ENCODE measurements around the gene TMEM179. TPM values are rescaled to one million over a fixed set of nuclear protein-coding genes. Genes with fewer than 3 reads are reported as not detected.
"Not testable (repeated sequence)": the region's sequence is repeated elsewhere in the genome, so short reads cannot be mapped to it uniquely, and the experiment has no call there.

The TMEM179 gene
- total RNA-seq = 1 to 10 TPM in 1 of 4 donors, not detected in 3; 3.1 TPM

DNA sequence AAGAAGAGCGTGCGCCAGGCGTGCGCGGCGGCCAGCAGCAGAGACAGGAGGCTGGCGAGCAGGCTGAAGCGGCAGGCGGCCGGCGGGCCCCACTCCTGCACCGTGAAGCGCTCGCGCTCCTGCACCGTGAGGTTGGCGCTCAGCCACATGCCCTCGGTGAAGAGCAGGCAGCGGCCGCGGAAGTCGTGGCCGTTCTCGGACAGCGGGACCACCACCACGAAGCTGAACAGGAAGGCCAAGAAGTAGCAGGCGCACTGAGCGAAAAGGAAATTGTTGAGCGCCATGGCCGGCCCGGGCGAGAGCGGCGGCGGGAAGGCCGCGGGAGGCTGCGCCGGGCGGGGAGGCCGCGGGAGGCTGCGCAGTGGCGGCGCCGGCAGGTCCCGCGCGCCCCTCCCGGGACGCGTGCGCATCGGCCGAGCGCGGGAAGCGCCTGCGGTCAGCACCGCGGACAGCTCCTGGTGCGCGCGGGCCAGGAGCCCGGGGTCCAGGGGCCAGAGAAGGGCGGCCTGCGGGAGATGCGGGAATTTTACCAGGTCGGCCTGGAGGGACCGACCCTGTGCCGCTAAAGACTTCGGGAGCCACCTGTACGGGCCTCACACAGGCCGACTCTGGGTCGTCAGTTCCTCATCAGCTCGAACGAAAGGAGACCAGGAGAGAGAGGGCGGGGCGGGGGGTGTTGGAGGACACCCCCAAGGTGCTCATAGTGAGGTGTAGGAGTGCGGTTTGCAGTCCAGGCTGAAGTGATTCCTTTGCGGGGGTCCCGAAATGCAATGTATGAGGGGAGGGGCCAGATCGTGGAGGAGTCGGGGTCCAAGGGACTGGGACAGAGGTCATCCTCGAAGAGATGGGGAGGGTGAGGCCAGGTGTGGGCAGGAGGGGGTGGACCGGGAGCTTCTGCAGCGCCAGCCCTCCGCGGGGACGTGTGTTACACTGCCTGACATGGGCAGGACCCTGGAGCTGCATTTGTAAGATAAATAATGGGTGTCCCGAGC is at the start of gene TMEM179:
TSS of gene TMEM179 (minus strand) at position 315 of the 992 bp plus-strand sequence. CDS start at position 284, 31 bp downstream.
- Histone ChIP-seq H3K4me1 (no peaks in the 10 kb centered on the region), H3K9me3 (no peaks in the 10 kb centered on the region), H3K4me3 (replicated peaks in 1 of 3) (no peak within 1 kb of the TSS), H3K27ac (no peak within 1 kb of the TSS), H3K27me3 (no peaks in the 10 kb centered on the region), H3K36me3 (no peaks in the 10 kb centered on the region)
- intact Hi-C loops (cut with DNase I) = no loop called here
- peak in 1 of 2 donors; percentile 9 for DNase-seq
- WGBS, 2 donors = 12 to 17% methylated on average over 32 to 60 of the region's 91 CpGs
- TF ChIP-seq, protein P1, sequence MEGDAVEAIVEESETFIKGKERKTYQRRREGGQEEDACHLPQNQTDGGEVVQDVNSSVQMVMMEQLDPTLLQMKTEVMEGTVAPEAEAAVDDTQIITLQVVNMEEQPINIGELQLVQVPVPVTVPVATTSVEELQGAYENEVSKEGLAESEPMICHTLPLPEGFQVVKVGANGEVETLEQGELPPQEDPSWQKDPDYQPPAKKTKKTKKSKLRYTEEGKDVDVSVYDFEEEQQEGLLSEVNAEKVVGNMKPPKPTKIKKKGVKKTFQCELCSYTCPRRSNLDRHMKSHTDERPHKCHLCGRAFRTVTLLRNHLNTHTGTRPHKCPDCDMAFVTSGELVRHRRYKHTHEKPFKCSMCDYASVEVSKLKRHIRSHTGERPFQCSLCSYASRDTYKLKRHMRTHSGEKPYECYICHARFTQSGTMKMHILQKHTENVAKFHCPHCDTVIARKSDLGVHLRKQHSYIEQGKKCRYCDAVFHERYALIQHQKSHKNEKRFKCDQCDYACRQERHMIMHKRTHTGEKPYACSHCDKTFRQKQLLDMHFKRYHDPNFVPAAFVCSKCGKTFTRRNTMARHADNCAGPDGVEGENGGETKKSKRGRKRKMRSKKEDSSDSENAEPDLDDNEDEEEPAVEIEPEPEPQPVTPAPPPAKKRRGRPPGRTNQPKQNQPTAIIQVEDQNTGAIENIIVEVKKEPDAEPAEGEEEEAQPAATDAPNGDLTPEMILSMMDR (IDR thresholded peaks at IDR 0.05) = no peak
- no peak for TF ChIP-seq POLR2A (IDR thresholded peaks at IDR 0.05)

DNA sequence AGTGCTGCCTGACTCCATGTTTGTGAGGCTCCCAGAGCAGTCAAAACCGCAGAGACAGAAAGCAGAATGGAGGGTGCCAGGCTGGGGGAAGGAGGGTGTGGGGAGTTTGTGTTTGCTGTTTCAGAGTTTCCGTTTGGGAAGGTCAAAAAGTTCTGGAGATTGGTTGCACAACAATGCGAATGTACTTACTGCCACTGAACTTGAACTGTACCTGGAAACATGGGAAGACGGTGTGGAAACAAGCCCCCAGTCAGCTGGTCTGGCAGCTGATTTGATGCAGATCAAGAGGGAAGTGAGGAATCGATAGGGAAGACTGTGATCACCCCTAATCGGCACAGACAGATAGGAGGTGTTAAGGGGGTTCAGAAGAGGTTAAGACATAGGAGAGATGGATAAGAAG is 49.5 kb upstream of the TMEM179 start:
- TF ChIP-seq, protein P1 (IDR thresholded peaks at IDR 0.05) = no peak
- TF ChIP-seq POLR2A (IDR thresholded peaks at IDR 0.05) = no peak
- Histone ChIP-seq H3K36me3 (no peaks in the 10 kb centered on the region), H3K27ac (no peak overlapping the region), H3K9me3 (no peaks in the 10 kb centered on the region), H3K4me3 (replicated peaks in 1 of 3) (no peak overlapping the region), H3K4me1 (peaks cover 0 to 6% of the 10 kb centered on the region in 2 donors), H3K27me3 (no peaks in the 10 kb centered on the region)
- WGBS, 2 donors = 88 to 94% methylated on average over 6 of the region's 6 CpGs
- intact Hi-C loops (cut with DNase I) = no loop called here
- no peak for DNase-seq

DNA sequence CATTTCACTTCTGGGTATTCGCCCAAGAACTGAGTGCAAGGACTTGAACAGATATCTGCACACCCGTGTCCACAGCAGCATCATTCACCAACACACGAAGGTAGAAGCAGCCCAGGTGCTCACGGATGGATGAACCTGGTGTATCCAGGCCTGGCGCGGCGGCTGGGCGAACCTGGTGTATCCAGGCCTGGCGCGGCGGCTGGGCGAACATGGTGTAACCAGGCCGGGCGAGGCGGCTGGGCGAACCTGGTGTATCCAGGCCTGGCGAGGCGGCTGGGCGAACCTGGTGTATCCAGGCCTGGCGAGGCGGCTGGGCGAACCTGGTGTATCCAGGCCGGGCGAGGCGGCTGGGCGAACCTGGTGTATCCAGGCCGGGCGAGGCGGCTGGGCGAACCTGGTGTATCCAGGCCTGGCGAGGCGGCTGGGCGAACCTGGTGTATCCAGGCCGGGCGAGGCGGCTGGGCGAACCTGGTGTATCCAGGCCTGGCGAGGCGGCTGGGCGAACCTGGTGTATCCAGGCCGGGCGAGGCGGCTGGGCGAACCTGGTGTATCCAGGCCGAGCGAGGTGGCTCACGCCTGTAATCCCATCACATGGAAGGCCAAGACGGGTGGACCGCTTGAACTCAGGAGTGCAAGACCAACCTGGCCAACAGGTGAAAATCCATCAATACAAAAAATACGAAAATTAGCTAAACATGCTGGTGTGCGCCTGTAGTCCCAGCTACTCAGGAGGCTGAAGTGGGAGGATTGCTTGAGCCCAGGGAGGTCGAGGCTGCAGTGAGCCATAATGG is 48.8 kb upstream of the TMEM179 start:
- H3K27ac ChIP-seq; H3K9me3 ChIP-seq; intact Hi-C loops (cut with DNase I); H3K36me3 ChIP-seq; H3K4me3 ChIP-seq (replicated peaks in 1 of 3); DNase-seq; H3K4me1 ChIP-seq; H3K27me3 ChIP-seq: not testable (repeated sequence)
- WGBS, 2 donors = 90 to 95% methylated on average over 23 to 27 of the region's 52 CpGs

DNA sequence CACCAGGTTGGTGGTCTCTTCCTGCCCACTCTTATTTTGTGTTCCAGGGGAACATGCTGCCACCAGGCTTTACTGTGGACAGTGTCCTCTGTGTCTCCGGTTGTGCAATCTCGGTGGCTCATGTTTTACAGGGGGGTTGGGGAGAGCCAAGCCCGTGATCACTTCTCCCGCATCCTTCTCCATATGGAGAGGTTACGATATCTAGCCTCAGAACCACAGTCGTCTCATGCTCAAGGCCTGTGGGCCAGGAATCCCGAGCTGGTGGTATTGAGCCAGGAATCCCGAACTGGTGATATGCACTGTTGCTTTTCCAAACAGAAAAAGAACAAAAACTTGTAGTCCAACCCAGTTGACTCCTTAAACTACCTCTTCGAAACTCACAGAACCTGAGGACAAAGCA is 47.8 kb upstream of the TMEM179 start:
- no peaks in the 10 kb centered on the region for H3K9me3 ChIP-seq
- H3K27ac ChIP-seq = no peak overlapping the region
- intact Hi-C loops (cut with DNase I) = no loop called here
- no peaks in the 10 kb centered on the region for H3K36me3 ChIP-seq
- no peaks in the 10 kb centered on the region for H3K27me3 ChIP-seq
- WGBS, 2 donors = 93% methylated on average over 9 of the region's 9 CpGs
- H3K4me3 ChIP-seq (replicated peaks in 1 of 3) = no peak overlapping the region
- TF ChIP-seq, protein P1 (IDR thresholded peaks at IDR 0.05) = no peak
- no peak for TF ChIP-seq POLR2A (IDR thresholded peaks at IDR 0.05)
- H3K4me1 ChIP-seq = peaks cover 0 to 6% of the 10 kb centered on the region in 2 donors
- no peak for DNase-seq

DNA sequence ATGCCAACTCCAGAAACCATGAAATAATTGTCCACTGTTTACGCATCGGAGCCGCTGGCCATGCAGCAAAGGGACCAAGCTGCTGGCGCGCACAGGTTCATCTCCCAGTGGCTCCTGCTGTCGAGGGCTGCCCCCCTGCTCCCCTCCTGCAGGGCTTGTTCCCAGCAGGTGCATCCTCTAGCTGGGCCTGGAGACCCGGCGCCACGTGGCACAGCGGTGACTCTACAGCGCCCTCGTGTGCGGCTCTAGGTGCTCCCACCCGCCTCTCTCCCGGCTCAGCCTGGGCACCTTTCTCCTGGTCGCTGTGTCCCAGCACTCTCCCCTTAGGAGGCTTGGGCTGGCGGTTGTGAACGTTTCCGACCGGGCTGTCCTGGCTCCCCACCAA is 47.3 kb upstream of the TMEM179 start:
- DNase-seq = no peak
- Histone ChIP-seq H3K9me3 (no peaks in the 10 kb centered on the region), H3K27ac (no peak overlapping the region), H3K36me3 (no peaks in the 10 kb centered on the region), H3K27me3 (no peaks in the 10 kb centered on the region), H3K4me3 (replicated peaks in 1 of 3) (no peak overlapping the region), H3K4me1 (peaks cover 0 to 6% of the 10 kb centered on the region in 2 donors)
- WGBS, 2 donors = 78 to 84% methylated on average over 10 to 18 of the region's 20 CpGs
- TF ChIP-seq POLR2A (IDR thresholded peaks at IDR 0.05) = no peak
- TF ChIP-seq, protein P1 (IDR thresholded peaks at IDR 0.05) = no peak
- intact Hi-C loops (cut with DNase I) = no loop called here
